ENCODE measurements around the gene SLC1A2.

DNA sequence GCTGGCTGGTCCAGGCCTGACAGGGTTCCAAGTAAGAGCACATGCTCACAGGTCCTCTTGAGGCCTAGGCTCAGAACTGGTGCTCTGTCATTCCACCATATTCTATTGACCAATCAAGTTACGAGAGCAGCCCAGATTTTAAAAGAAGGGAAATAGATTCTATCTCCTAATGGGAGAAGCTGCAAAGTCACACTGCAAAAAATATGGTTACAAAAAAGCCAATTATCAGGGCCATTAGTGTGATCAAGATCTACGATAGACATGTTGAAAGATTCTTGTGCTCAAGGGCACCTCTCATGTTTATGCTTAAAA lies 184.2 kb downstream of the SLC1A2 start:
- TF ChIP-seq, protein P1, sequence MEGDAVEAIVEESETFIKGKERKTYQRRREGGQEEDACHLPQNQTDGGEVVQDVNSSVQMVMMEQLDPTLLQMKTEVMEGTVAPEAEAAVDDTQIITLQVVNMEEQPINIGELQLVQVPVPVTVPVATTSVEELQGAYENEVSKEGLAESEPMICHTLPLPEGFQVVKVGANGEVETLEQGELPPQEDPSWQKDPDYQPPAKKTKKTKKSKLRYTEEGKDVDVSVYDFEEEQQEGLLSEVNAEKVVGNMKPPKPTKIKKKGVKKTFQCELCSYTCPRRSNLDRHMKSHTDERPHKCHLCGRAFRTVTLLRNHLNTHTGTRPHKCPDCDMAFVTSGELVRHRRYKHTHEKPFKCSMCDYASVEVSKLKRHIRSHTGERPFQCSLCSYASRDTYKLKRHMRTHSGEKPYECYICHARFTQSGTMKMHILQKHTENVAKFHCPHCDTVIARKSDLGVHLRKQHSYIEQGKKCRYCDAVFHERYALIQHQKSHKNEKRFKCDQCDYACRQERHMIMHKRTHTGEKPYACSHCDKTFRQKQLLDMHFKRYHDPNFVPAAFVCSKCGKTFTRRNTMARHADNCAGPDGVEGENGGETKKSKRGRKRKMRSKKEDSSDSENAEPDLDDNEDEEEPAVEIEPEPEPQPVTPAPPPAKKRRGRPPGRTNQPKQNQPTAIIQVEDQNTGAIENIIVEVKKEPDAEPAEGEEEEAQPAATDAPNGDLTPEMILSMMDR (IDR thresholded peaks at IDR 0.05; ENCODE audit: insufficient read depth, low read depth, low read length), result no peak
- TF ChIP-seq EZH2 (IDR thresholded peaks at IDR 0.05; ENCODE audit: insufficient read depth, low read length), result no peak
